Adrenal gland (tissue), 5 donors: ENCODE results near the gene FGF21.

ENCODE experiments used
- CTCF ChIP-seq, 6 experiments: fragments of 450-650 bp in 4 of 6; fragments of 200-600 bp in 2 of 6; sonication (generic) in 1 of 6; IDR thresholded peaks; 1 replicate in 5 of 6; 2 replicates in 1 of 6; pipeline versions ENCODE4 v1.5.1 to v1.8.0; 2016 to 2021; ENCODE audit warnings: antibody characterized with exemption in 6 of 6, mild to moderate bottlenecking in 2 of 6, moderate library complexity in 1 of 6
- POLR2A ChIP-seq, 2 donors: fragments of 450-650 bp; IDR thresholded peaks; one replicate each; pipeline ENCODE4 v1.6.1; 2017; ENCODE audit warnings: antibody characterized with exemption in 2 of 2, mild to moderate bottlenecking in 2 of 2, moderate library complexity in 1 of 2
- donor health status: DM: no; HTN: no; CAD: no.

- TF ChIP-seq CTCF (IDR thresholded peaks at IDR 0.05) (no peak), POLR2A (IDR thresholded peaks at IDR 0.05) (no peak)
These were observed 41.8 kb downstream of the FGF21 start for GRCh38 chr19:48797103-48797502.
